Endothelial cell of umbilical vein (primary cell): ENCODE data around the gene HUS1.

Source experiments
- EZH2 ChIP-seq: IDR thresholded peaks from 2 replicates; pipeline ENCODE4 v1.6.1; 2012; ENCODE audit warnings: borderline replicate concordance, low read depth, mild to moderate bottlenecking, moderate library complexity, low read length, inconsistent platforms; ENCODE audit not compliant: severe bottlenecking
- TF ChIP-seq, protein P1 (sequence below), 2 donors: IDR thresholded peaks; 1 replicate in 1 of 2; 2 replicates in 1 of 2; pipeline ENCODE4 v1.5.1; 2011; ENCODE audit warnings: low read length in 2 of 2, mild to moderate bottlenecking in 2 of 2, moderate library complexity in 2 of 2, control low read depth in 1 of 2, inconsistent platforms in 1 of 2, low read depth in 1 of 2; ENCODE audit not compliant: insufficient read depth in 1 of 2; ENCODE audit errors: extremely low read depth in 1 of 2

GRCh38 chr7:47979145-47979831 lies at the start of gene HUS1:
- TF ChIP-seq, protein P1, sequence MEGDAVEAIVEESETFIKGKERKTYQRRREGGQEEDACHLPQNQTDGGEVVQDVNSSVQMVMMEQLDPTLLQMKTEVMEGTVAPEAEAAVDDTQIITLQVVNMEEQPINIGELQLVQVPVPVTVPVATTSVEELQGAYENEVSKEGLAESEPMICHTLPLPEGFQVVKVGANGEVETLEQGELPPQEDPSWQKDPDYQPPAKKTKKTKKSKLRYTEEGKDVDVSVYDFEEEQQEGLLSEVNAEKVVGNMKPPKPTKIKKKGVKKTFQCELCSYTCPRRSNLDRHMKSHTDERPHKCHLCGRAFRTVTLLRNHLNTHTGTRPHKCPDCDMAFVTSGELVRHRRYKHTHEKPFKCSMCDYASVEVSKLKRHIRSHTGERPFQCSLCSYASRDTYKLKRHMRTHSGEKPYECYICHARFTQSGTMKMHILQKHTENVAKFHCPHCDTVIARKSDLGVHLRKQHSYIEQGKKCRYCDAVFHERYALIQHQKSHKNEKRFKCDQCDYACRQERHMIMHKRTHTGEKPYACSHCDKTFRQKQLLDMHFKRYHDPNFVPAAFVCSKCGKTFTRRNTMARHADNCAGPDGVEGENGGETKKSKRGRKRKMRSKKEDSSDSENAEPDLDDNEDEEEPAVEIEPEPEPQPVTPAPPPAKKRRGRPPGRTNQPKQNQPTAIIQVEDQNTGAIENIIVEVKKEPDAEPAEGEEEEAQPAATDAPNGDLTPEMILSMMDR (IDR thresholded peaks at IDR 0.05; ENCODE audit: extremely low read depth in 1 of 2, insufficient read depth in 1 of 2, low read depth in 1 of 2, low read length in 2 of 2), result no peak
- TF ChIP-seq EZH2, result no peak
